ENCODE data around the gene ACIN1.
A peak's percentile ranks its signal among the peaks of the same experiment; 100 is the strongest.

ACIN1 gene

GRCh38 chr14:23104070-23104590, 9.2 kb upstream of the ACIN1 start:
- FAIRE-seq = no peak

DNA sequence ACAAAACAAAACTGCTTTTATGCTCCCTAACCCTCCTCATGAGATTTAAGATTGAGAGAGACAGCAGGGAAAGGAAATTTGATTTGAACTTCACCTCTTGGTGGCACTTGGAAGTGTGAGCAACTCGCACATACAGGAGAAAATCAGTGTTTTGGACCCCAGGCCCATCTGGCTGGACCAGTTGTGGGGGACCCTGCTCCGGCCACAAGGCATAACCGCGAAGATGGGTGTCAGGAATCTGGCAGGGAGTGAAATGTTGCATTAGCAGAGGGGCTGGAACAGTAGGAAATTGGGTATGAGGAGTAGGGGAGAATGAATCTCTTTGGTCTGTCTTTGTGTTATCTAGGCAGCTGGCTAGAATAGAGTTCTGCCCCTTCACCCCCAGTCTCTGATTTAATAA, 8.6 kb upstream of the ACIN1 start:
- FAIRE-seq = no peak

DNA sequence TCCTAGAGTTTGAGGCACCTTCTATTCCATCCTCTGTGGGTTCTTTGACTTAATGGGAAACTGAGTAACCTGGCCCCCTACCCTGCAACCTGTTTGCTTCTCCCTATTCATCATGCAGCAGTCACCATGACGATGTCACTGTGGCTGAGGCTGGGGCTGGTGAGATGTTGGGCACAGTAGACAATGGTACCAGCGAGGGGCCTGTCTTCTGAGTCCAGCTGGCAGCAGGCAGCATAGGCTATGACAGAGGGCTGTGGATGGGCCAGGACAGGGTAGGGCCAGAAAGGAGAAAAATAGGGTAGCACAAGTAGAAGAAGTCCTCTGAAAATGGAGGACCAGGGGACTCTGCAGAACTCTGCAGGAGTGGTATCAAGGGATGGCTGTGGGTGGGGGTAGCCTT, 7.9 kb upstream of the ACIN1 start:
- no peak for FAIRE-seq

DNA sequence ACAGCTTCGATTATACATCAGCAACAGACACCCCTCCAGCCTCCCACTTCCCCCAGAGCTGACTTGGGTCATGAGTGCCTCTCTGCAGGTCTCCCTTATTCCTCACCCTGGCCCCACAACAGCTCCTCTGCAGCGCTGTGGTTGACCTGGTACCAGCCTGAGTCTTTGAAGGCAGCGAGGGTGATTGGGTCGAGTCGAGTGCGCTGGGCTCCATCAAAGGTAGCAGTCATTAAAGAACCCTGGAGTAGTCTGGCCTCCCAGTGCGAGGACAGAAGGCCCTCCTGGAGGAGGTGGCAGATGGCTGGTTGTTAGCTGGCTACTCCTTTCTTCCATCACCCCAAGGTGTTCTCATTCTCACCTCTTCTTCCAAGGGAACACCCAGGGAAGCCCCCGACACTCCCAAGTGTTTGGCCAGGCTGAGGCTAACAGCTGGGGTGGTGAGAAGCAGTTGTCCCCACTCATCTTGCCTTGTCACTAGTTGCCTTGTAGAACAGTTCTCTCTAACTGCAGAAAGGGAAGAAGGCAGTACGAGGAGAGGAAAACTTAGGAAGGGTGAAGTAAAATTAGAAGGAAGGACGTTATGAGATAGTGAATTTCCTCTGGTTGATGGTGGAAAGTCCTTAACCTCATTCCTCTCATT, 7.2 kb upstream of the ACIN1 start:
- FAIRE-seq = no peak

DNA sequence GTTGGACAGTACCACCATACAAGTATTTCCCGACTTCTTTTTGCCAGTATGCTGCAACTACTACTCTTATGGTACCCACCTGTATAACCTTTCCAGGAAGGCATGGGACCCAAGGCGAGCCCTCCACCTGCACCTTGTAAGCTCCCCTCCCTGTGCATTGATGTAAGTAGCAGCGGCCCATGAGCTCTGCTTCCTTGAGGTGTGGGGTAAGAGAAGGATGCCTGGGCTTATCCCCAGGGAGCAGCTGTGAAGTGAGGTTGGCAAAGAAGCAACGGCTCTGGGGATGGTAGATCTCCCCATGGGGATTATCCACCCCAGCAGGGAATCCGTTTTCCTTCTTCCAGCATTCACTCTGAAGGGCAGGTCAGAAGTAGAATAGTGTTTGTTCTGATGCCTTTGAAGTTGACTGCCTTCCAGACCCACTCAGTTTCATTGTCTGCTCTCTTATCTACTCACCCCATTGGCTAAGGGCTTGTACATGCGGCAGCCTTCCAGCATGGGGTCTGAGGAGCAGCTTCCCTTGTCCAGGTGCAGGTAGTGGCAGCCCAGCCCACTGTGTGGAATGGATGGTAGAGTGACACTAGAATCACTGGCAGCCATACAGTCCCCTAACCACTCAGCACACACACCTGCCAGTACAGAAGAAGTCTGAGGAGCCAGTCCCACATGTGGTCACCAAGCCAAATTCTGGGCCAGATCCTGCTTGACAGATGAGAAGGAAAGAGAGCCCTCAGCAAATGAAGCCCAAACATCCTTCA, 6.5 kb upstream of the ACIN1 start:
- no peak for FAIRE-seq

DNA sequence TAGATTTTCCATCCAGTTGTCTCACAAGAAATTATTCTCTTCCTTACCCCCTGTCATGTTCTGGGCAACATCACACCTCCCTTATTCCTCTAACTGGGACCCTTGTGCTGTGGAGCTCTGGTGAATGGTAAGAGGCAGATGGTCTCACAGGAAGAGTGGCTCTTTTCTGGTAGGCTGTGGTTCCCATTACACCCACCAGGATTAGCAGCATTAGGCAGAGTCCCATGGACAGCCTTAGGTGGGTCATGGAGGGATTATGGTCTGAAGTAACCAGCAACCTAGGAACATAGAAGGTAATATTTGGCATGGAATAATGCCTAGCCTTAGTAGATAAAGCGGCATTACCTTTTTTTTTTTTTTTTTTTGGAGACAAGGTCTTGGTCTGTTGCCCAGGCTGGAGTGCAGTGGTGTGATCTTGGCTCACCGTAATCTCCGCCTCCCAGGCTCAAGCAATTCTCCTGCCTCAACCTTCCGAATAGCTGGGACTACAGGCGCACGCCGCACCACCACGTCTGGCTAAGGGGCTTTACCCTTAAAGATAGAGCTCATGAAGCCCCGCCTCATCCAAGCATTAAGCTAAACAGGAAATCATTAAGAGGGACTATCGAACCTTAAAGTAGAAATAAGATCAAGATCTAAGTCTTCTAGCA, 4.4 kb upstream of the ACIN1 start:
- no peak for FAIRE-seq

- FAIRE-seq = no peak
Observed at GRCh38 chr14:23097786-23098185, 2.9 kb upstream of the ACIN1 start.

GRCh38 chr14:23095196-23096108, 516 bp upstream of the ACIN1 start, which contains the start of gene C14orf119:
C14orf119 (plus strand) TSS chr14:23095505; CDS start chr14:23097659, 2,154 bp downstream.
- peak; percentile 99 for FAIRE-seq

DNA sequence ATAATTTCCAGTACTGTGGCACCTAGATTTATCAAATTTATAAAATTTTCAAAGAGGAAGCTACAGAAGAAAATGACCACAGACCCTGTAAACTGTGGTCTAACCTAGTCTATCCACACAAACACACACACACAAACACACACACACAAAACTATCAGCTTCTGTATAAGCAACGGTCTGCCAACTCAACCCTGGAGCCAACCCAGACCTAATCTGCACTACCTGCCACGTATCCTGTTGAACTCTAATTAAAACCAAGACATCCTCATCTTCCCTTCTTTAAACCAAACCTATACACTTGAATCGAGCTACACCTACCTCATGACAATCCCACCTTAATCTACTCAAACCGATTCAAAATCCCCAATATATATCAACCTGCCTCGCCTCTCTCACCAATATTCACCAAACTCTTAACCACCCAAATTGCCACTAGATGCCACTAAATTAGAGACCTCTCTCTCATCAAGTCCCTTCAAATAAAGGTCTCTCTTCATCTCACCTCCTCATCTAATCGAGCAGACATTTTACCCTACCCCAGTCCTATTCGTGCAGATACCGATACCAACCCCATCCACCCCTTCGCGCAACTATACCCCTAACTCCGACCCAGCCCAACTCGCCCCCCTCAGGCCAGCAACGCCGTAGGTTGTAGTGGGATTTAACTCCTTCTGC, 808 bp downstream of the ACIN1 start:
- no peak for FAIRE-seq

DNA sequence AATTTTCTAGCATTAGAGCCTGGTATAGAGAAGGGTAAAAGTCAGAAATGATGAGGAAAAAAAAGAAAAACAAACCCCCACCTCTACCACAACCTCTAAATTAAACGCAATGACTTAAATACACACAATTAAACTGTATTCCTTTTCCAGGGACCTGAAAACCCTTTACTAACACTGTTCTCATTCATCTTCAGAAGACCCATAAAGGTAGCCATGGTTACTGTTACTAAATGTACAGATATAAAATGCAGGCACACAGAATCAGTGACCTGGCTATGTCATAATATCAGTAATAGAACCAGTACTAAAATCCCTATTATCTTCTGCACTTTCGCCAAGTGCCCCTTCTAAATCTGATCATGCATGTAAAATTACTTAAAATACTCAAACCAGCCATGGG, 1.4 kb downstream of the ACIN1 start:
- FAIRE-seq = no peak

DNA sequence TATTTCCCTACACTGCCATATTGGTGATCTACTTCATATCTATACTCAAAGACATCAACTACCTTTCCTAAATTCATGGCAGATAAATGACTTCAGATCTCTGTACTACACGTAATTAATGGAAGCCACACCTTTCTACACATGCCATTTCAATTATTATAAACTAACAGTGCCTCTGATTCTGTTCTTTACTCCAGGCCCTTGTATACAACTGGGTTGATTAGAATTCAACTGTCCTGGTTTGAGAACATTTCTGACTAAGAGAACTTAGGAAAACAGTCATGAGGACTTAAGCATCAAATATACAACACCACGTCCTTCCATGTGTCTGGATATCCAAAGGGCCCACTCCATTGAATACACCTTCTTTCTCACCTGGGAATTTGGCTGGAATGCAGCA, 1.8 kb downstream of the ACIN1 start:
- no peak for FAIRE-seq

DNA sequence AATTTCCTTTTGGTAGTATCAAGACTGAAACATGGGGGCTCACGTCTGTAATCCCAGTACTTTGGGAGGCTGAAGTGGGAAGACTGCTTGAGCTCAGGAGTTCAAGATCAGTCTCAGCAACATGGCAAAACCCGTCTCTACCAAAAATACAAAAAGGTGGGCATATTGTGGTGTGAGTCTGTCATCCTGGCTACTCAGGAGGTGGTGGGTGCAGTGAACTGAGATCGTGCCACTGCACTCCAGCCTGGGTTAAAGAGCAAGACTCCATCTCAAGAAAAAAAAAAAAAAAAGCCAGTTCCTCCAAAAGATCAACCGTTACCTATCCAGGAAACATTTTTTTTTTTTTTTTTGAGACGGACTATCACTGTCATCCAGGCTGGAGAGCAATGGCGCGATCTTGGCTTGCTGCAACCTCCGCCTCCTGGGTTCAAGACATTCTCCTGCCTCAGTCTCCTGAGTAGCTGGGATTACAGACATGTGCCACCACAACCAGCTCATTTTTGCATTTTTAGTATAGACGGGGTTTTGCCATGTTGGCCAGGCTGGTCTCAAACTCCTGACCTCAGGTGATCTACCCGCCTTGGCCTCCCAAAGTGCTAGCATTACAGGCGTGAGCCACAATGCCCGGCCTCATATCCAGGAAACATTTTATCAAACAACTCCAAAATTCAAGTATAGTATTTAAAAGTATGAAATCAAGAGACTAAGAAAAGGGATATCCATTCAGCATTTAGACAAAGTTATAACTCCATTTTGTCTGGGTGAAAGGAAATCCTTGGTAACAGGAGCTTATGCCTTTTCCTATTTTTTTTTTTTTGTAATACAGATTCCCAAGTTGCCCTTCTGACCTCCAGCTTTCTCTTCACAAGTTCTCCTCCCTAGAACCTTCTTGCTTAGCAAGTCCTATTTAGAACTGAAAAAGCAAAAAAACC, 3.4 kb downstream of the ACIN1 start:
- no peak for FAIRE-seq

- no peak for FAIRE-seq
Observed at GRCh38 chr14:23090254-23090636, 4.7 kb downstream of the ACIN1 start.

DNA sequence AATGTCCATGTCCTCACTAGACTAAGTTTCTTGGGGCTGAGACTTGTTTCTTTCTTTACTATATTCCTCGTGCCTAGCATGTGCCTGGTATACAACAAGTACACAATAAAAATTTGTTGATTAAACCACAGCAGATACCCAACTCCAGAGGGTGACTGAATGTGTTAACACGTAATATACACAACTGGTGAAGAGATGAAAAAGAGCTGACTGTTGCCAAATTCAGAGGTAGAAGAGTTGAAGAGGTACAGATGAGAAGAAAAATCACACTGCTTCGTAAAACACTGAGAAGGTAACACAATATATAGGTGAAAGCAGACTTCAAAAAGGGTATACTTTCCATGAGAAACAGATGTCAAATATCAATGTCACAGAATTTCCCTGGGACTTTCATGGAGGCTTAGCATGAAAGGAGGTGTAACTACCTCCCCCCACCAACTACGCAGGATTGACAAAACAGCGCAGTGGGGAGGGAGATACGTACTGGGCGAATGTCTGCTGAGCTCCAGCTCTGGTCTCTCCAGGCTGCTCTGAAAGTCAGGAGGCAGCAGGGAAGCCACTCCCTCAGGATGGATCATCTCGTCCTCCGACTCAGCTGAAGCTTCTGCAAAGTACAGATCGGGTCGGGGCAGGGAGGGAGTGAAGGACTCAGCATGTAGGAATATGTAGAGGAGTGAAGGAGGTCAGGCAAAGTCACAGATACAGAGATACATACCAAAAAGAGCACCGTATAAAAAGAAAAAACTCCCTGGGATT, 5.3 kb downstream of the ACIN1 start:
- no peak for FAIRE-seq

DNA sequence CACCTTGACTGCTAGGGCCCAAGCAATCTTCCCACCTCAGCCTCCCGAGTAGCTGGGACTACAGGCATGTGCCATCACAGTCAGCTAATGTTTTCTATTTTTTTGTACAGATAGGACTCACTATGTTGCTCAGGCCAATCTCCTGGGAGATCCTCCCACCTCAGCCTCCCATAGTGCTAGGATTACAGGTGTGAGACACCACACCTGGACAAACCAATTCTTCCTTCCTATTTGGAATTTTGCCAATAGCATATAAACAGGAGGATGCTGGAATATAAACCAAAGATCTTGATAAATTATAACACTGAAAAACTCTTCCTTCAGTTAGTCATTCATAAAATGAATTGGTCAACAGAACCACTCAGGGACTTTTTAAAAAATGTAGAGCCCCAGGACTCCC, 8.4 kb downstream of the ACIN1 start:
- FAIRE-seq = no peak

GRCh38 chr14:23085458-23085857, 9.5 kb downstream of the ACIN1 start:
- no peak for FAIRE-seq

DNA sequence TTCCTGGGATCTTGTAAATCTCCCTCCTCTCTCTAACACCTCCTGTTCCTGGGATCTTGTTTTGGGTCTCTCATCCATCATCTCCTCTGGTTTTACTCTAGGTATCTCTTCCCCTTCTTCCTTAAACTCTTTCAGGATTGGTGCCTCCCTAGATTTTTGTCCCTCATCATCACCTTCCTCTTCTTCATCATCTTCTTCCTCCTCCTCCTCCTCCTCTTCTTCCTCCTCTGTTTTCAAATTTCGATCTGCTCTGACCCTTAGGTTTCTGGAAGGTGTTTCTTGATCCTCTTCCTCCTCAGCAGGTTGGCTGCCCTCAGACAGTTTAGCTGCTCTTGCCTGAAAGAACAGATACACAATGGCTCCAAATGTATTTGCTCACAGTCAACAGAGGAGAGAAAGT, 14.5 kb downstream of the ACIN1 start:
- no peak for FAIRE-seq

DNA sequence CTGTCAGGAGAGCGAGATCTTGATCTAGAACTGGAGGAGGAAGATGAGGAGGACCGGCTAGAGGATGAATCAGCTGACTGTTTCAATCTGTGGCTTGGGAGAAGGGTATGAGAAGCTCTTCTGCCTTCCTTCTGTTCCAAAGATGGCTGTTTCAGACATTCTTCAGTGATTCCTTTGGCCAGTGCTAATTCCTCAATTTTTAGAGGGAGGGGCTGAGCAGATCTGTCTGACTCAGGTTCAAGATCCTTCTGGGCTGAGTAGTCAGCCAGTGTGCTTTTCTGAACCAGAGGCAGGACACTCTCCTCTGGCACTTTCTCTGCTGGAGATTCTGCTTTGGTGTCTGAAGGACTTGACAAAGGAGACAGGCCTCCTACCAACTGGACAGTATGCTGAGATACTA, 15.2 kb downstream of the ACIN1 start:
- no peak for FAIRE-seq

DNA sequence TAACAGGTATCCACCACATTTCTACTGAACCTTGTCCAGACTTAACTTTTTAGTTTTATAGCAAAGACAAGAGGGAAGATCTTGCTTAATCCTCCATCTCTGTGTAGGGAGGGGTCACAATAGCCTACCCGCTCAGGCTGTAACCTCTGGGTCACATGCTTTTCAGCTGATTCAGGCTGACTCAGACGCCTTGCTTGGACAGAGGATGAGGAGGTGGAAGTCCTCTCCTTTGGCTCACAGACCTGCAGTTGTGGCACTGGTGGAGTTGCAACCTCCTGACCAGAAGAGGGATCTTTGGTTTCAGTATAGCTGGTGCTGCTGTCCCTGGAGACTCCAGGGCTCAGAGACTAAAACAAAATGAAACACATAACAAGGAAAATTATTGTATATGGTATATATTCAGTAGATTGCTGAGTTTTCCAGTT, 16.2 kb downstream of the ACIN1 start:
- no peak for FAIRE-seq

- no peak for FAIRE-seq
Observed at GRCh38 chr14:23077962-23078361, 17.0 kb downstream of the ACIN1 start.

All from endometrium (tissue), 2 donors.